A549 (cell line): ENCODE measurements around the gene SYNDIG1L. TPM values are rescaled to one million over a fixed set of nuclear protein-coding genes. Genes with fewer than 3 reads are reported as not detected.

ENCODE experiments used
- ATAC-seq, 2 experiments: fragments of 200-7000 bp in 1 of 2; fragments of >200 bp in 1 of 2; cut with Nextera tagmentation in 1 of 2; cut with Tn5 transposase in 1 of 2; 3 replicates each; pipeline versions ENCODE4 v1.8.0 to v1.9.1; 2018 to 2020; ENCODE audit warnings: mild to moderate bottlenecking in 1 of 2, moderate library complexity in 1 of 2
- CTCF ChIA-PET: fragments of 300-600 bp; sonication (Branson Sonifier 250); formaldehyde crosslinking; extraction: SDS; loops from one replicate; lab custom pipeline; 2021; ENCODE audit warnings: antibody characterized with exemption, inconsistent platforms; lab: Yijun Ruan, JAX
- POLR2A ChIA-PET: fragments of 350-600 bp; formaldehyde crosslinking; extraction: SDS; loops from one replicate; lab custom pipeline; 2021; ENCODE audit warnings: antibody characterized with exemption, inconsistent platforms; lab: Yijun Ruan, JAX
- DNase-seq, 2 experiments: peaks; one replicate each; pipeline versions ENCODE4 v3.0.0 to v3.0.0-alpha.2; 2011 to 2016; ENCODE audit warnings: low read depth in 1 of 2, low spot score in 1 of 2
- FAIRE-seq: peaks from 2 replicates; lab custom pipeline; 2011; peaks lifted over from hg19 to GRCh38; lab: Jason Lieb, UNC
- H3K27ac ChIP-seq, 2 experiments: fragments of >200 bp; sonication (Bioruptor Twin); formaldehyde crosslinking; 3 replicates each; pipeline ENCODE4 v1.5.1; 2016 to 2017
- H3K4me1 ChIP-seq: fragments of >200 bp; sonication (Bioruptor Twin); formaldehyde crosslinking; 3 replicates; pipeline ENCODE4 v1.6.1; 2016
- H3K4me2 ChIP-seq: fragments of >200 bp; sonication (Bioruptor Twin); formaldehyde crosslinking; 3 replicates; pipeline ENCODE4 v1.6.1; 2016
- H3K4me3 ChIP-seq: fragments of >200 bp; sonication (Bioruptor Twin); formaldehyde crosslinking; 3 replicates; pipeline ENCODE4 v1.5.1; 2016
- H3K9me3 ChIP-seq: fragments of >200 bp; sonication (Bioruptor Twin); formaldehyde crosslinking; 3 replicates; pipeline ENCODE4 v1.6.1; 2016
- BHLHE40 ChIP-seq: IDR thresholded peaks from 2 replicates; pipeline ENCODE4 v1.6.1; 2012; ENCODE audit warnings: low read depth, low read length, inconsistent platforms
- EHMT2 ChIP-seq: fragments of 200-600 bp; sonication (generic); IDR thresholded peaks from 2 replicates; pipeline ENCODE4 v1.6.1; 2016; ENCODE audit warnings: antibody characterized with exemption, low read depth, mild to moderate bottlenecking, moderate library complexity
- EP300 ChIP-seq, 2 experiments: fragments of >200 bp; sonication (Bioruptor Twin); formaldehyde crosslinking; IDR thresholded peaks; 2 replicates in 1 of 2; 3 replicates in 1 of 2; pipeline ENCODE4 v1.6.1; 2016 to 2017
- FOSB ChIP-seq: fragments of 250-450 bp; sonication (Bioruptor Pico); IDR thresholded peaks from 2 replicates; pipeline ENCODE4 v1.5.0; 2020; ENCODE audit warnings: mild to moderate bottlenecking, moderate library complexity
- FOSL2 ChIP-seq, 2 experiments: fragments of 450-650 bp in 1 of 2; fragments of >200 bp in 1 of 2; sonication (Bioruptor Twin) in 1 of 2; formaldehyde crosslinking; IDR thresholded peaks; 2 replicates each; pipeline versions ENCODE4 v1.5.0 to v1.6.1; 2016 to 2020; ENCODE audit warnings: mild to moderate bottlenecking in 1 of 2, moderate library complexity in 1 of 2
- HDAC2 ChIP-seq: fragments of 200-600 bp; sonication (generic); IDR thresholded peaks from 2 replicates; pipeline ENCODE4 v1.6.1; 2016
- KDM1A ChIP-seq: fragments of 200-600 bp; sonication (generic); IDR thresholded peaks from 2 replicates; pipeline ENCODE4 v1.6.1; 2016; ENCODE audit warnings: low read depth, mild to moderate bottlenecking
- KDM5A ChIP-seq: fragments of 200-600 bp; sonication (generic); IDR thresholded peaks from 2 replicates; pipeline ENCODE4 v1.6.1; 2016; ENCODE audit warnings: antibody characterized with exemption, mild to moderate bottlenecking
- MAFK ChIP-seq: fragments of 450-650 bp; IDR thresholded peaks from 2 replicates; pipeline ENCODE4 v1.6.1; 2014; ENCODE audit not compliant: partially characterized antibody
- MYC ChIP-seq: IDR thresholded peaks from 2 replicates; pipeline ENCODE4 v1.6.1; 2012; ENCODE audit warnings: mild to moderate bottlenecking, inconsistent platforms, low read length, improper control_type of control experiment, borderline replicate concordance
- RAD21 ChIP-seq, 2 experiments: fragments of >200 bp in 1 of 2; sonication (Bioruptor Twin) in 1 of 2; formaldehyde crosslinking in 1 of 2; IDR thresholded peaks in 1 of 2; conservative IDR thresholded peaks in 1 of 2; 2 replicates in 1 of 2; 3 replicates in 1 of 2; pipeline ENCODE4 v1.6.1; 2012 to 2018; ENCODE audit warnings: inconsistent platforms in 1 of 2
- RNF2 ChIP-seq: fragments of 200-600 bp; sonication (generic); IDR thresholded peaks from 2 replicates; pipeline ENCODE4 v1.6.1; 2016; ENCODE audit warnings: low read depth, mild to moderate bottlenecking, antibody characterized with exemption, moderate library complexity, borderline replicate concordance
- SMC3 ChIP-seq: fragments of >200 bp; sonication (Bioruptor Twin); formaldehyde crosslinking; IDR thresholded peaks from 3 replicates; pipeline ENCODE4 v1.6.1; 2018; ENCODE audit warnings: inconsistent platforms
- SREBF2 ChIP-seq: fragments of 450-650 bp; IDR thresholded peaks from 2 replicates; pipeline ENCODE4 v1.6.1; 2014; ENCODE audit warnings: mild to moderate bottlenecking, moderate library complexity
- WGBS: methylation state at CpG from one replicate; pipeline ENCODE4 v1.1.6; 2017; ENCODE audit errors: missing lambda C conversion rate; 5-methylcytosine and 5-hydroxymethylcytosine counted together
- polyA plus RNA-seq, 4 experiments: library from polyadenylated mRNA; depleted of rRNA in 3 of 4; stranded (reverse); fragments of >200 nt; fragmentation: RNase III in 1 of 4; extraction: RNeasy Plus Mini Kit Qiagen cat#74134 plus additional on column Dnase treatment in 1 of 4; gene quantifications; 2 replicates in 3 of 4; 3 replicates in 1 of 4; pipeline ENCODE4 v1.2.3, GENCODE V29; 2011 to 2017
- TF ChIP-seq, protein P1 (sequence below): fragments of >200 bp; sonication (Bioruptor Twin); formaldehyde crosslinking; IDR thresholded peaks from 3 replicates; pipeline ENCODE4 v1.5.1; 2016
- TF ChIP-seq, protein P2 (sequence below): IDR thresholded peaks from 2 replicates; pipeline ENCODE4 v1.6.1; 2012
- TF ChIP-seq, protein P3 (sequence below): fragments of 250-450 bp; sonication (Bioruptor Pico); IDR thresholded peaks from 2 replicates; pipeline ENCODE4 v1.5.0; 2020; ENCODE audit warnings: low read depth, mild to moderate bottlenecking, moderate library complexity
- TF ChIP-seq, protein P4 (sequence below): IDR thresholded peaks from 2 replicates; pipeline ENCODE4 v1.6.1; 2012; ENCODE audit warnings: low read depth, borderline replicate concordance

SYNDIG1L gene
- polyA plus RNA-seq, 2 of the 4 experiments (the other 2 are of a cell fraction): not detected

DNA sequence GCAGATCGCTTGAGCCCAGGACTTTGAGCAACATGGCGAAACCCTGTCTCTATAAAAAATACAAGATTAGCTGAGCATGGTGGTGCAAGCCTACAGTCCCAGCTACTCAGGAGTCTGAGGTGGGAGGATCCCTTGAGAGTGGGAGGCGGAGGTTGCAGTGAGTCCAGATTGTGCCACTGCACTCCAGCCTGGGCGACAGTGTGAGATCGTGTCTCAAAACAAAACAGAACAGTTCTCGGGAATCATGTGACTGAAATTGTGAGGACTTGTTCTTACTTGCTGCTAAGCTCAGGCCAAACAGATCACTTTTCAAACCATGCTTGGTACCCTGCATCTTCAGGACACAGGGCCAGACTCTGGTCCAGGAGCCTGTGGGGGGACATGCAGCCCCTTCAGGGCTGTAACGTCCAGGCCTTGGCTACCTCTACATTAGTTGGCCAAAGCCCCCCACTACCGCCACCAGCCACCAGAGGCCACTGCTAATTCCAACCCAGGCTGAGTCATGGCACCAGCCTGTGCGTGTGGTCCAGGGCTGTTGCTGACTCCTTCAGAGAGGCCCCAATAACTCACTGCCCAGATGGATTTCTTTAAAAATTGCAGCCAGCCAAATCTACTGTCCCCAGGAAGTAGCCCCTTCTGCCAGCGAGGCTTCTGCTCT, 33.4 kb upstream of the SYNDIG1L start:
- no peak for FAIRE-seq
- POLR2A ChIA-PET: no interaction called here
- no peak overlapping the region for H3K27ac ChIP-seq
- no peaks in the 10 kb centered on the region for H3K4me1 ChIP-seq
- WGBS: 47% methylated on average over 10 of the region's 10 CpGs
- no peak overlapping the region for H3K4me3 ChIP-seq
- no peak for TF ChIP-seq EHMT2
- TF ChIP-seq, protein P1, sequence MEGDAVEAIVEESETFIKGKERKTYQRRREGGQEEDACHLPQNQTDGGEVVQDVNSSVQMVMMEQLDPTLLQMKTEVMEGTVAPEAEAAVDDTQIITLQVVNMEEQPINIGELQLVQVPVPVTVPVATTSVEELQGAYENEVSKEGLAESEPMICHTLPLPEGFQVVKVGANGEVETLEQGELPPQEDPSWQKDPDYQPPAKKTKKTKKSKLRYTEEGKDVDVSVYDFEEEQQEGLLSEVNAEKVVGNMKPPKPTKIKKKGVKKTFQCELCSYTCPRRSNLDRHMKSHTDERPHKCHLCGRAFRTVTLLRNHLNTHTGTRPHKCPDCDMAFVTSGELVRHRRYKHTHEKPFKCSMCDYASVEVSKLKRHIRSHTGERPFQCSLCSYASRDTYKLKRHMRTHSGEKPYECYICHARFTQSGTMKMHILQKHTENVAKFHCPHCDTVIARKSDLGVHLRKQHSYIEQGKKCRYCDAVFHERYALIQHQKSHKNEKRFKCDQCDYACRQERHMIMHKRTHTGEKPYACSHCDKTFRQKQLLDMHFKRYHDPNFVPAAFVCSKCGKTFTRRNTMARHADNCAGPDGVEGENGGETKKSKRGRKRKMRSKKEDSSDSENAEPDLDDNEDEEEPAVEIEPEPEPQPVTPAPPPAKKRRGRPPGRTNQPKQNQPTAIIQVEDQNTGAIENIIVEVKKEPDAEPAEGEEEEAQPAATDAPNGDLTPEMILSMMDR: peak; percentile 33; the same call in 2 of the 3 replicates
- peak; percentile 23 to 26; a peak in 1 of 5 replicates for TF ChIP-seq RAD21 (conservative IDR thresholded peaks at IDR 0.05 in 1 of 2, IDR thresholded peaks at IDR 0.05 in 1 of 2)
- no peak for TF ChIP-seq FOSL2 (IDR thresholded peaks at IDR 0.05)
- peak; percentile 77 for TF ChIP-seq FOSL2 (CRISPR knock-in tag; IDR thresholded peaks at IDR 0.05)
- H3K9me3 ChIP-seq: no peaks in the 10 kb centered on the region
- ATAC-seq: peak; percentile 96 to 98
- CTCF ChIA-PET: interaction anchor here (0.9 to 6.8 kb wide), 15 partner anchors 8 to 396 kb away, joined by 3 to 31 read pairs (median 5); no protein-coding TSS in a partner anchor
- no peak overlapping the region for H3K4me2 ChIP-seq
- DNase-seq: peak; percentile 48 to 51

DNA sequence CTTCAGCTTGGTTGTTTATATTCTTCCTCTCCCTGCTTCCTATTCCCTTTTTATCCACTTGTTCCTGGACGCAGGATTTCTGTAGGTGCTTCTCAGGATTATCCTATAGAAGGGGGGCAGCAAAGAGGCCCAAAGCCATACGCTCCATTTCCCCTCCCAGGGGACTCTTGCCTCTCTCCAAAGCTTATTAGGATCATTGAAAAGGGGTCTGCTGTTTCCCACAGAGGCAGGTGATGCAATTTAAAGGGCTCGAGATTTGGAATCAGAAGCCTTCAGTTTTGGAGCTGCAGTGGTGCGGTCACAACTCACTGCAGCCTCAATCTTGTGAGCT, 31.5 kb upstream of the SYNDIG1L start:
- no peaks in the 10 kb centered on the region for H3K9me3 ChIP-seq
- ATAC-seq (no peak), FAIRE-seq (no peak)
- ChIA-PET CTCF (interaction anchor here (0.6 to 6.8 kb wide), 6 partner anchors 8 to 1252 kb away, joined by 3 to 31 read pairs (median 3); no protein-coding TSS in a partner anchor), POLR2A (interaction anchor here (0.8 kb wide), 1 partner anchor 36 kb away, joined by 3 read pairs; the partner anchor contains the start of genes ISCA2 and NPC2)
- no peak overlapping the region for H3K4me2 ChIP-seq
- H3K4me3 ChIP-seq: no peak overlapping the region
- H3K27ac ChIP-seq: no peak overlapping the region
- H3K4me1 ChIP-seq: no peaks in the 10 kb centered on the region
- 57% methylated on average over 4 of the region's 4 CpGs for WGBS
- TF ChIP-seq, protein P2, sequence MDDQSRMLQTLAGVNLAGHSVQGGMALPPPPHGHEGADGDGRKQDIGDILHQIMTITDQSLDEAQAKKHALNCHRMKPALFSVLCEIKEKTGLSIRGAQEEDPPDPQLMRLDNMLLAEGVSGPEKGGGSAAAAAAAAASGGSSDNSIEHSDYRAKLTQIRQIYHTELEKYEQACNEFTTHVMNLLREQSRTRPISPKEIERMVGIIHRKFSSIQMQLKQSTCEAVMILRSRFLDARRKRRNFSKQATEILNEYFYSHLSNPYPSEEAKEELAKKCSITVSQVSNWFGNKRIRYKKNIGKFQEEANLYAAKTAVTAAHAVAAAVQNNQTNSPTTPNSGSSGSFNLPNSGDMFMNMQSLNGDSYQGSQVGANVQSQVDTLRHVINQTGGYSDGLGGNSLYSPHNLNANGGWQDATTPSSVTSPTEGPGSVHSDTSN: no peak
- TF ChIP-seq FOSL2 (IDR thresholded peaks at IDR 0.05): no peak
- no peak for TF ChIP-seq FOSL2 (CRISPR knock-in tag; IDR thresholded peaks at IDR 0.05)
- no peak for TF ChIP-seq BHLHE40
- TF ChIP-seq, protein P3, sequence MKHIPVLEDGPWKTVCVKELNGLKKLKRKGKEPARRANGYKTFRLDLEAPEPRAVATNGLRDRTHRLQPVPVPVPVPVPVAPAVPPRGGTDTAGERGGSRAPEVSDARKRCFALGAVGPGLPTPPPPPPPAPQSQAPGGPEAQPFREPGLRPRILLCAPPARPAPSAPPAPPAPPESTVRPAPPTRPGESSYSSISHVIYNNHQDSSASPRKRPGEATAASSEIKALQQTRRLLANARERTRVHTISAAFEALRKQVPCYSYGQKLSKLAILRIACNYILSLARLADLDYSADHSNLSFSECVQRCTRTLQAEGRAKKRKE (CRISPR knock-in tag): no peak
- TF ChIP-seq MAFK: no peak
- no peak for TF ChIP-seq HDAC2
- no peak for TF ChIP-seq RNF2
- TF ChIP-seq, all 56 proteins: peak for 0
- DNase-seq: no peak

DNA sequence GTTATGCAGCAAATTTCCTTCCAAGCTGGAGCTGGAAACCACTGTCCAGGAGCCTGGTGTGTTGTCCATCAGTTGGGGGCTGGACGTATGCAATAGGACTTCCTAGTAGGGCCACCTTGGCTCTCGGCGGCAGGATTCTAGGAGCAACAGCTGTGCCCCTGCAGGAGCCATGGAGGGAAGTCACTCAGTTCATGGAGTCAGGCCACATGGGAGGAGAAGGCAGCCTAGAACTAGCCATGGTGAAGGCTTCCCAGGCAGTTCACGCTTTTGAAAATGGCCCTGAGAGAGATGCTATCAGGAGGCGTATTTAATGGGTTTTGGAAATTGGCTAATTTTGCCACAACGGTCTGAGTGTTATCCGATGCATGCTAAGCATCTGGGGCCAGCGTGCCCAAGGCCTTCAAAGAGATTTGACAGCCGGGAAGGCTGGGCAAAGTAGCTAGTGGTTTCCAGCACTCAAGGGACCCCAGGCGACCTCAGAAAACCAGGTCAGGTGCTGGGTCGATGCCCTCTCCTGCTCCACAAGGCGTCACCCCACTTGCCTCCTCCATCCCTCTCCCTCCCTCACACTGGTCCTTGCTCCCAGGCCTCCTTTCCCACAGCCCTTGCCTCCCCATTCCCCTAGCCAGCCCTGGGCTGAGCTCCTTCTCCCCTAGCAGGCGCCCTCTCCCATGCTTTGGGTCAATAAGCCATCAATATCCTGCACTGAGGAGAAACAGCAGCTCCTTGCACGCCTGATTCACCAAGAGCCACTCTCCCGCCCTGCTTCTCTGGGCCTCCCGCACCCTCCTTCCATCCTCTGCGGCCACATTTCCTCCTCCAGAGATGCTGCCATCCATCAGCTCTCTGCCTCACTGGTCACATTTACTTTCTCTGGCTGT, 30.9 kb upstream of the SYNDIG1L start:
- Histone ChIP-seq H3K9me3 (no peaks in the 10 kb centered on the region), H3K27ac (no peak overlapping the region), H3K4me3 (no peak overlapping the region), H3K4me1 (no peaks in the 10 kb centered on the region), H3K4me2 (no peak overlapping the region)
- ChIA-PET CTCF (interaction anchor here (0.9 to 6.8 kb wide), 5 partner anchors 9 to 97 kb away, joined by 3 to 31 read pairs (median 3); no protein-coding TSS in a partner anchor), POLR2A (interaction anchor here (0.8 kb wide), 1 partner anchor 36 kb away, joined by 3 read pairs; the partner anchor contains the start of genes ISCA2 and NPC2)
- DNase-seq: no peak
- TF ChIP-seq KDM5A: no peak
- TF ChIP-seq SMC3: no peak
- TF ChIP-seq, protein P3 (CRISPR knock-in tag): no peak
- TF ChIP-seq, protein P1: no peak
- TF ChIP-seq, protein P4, sequence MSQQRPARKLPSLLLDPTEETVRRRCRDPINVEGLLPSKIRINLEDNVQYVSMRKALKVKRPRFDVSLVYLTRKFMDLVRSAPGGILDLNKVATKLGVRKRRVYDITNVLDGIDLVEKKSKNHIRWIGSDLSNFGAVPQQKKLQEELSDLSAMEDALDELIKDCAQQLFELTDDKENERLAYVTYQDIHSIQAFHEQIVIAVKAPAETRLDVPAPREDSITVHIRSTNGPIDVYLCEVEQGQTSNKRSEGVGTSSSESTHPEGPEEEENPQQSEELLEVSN: no peak
- no peak for TF ChIP-seq EP300 (IDR thresholded peaks at IDR 0.05)
- TF ChIP-seq KDM1A: no peak
- no peak for TF ChIP-seq MYC
- TF ChIP-seq FOSB (CRISPR knock-in tag): no peak
- TF ChIP-seq HDAC2: no peak
- no peak for TF ChIP-seq MAFK
- TF ChIP-seq SREBF2: no peak
- 52% methylated on average over 17 of the region's 17 CpGs for WGBS
- FAIRE-seq: no peak
- no peak for ATAC-seq
